Bronchial epithelial cell (primary cell): Measurements from ENCODE around the gene CCDC107. TPM values are rescaled to one million over a fixed set of nuclear protein-coding genes. Genes with fewer than 3 reads are reported as not detected.

Source experiments
- DNase-seq: peaks from one replicate; pipeline ENCODE4 v3.0.0-alpha.2; 2010; ENCODE audit warnings: low read depth
- FAIRE-seq: peaks from 2 replicates; lab custom pipeline; 2011; peaks lifted over from hg19 to GRCh38; lab: Jason Lieb, UNC
- H3K27me3 ChIP-seq: 2 replicates; pipeline ENCODE4 v1.5.1; 2011; ENCODE audit warnings: low read length; ENCODE audit not compliant: control insufficient read depth, insufficient read depth
- H3K36me3 ChIP-seq: 2 replicates; pipeline ENCODE4 v1.5.1; 2011; ENCODE audit warnings: low read length; ENCODE audit not compliant: control insufficient read depth, insufficient read depth
- H3K4me3 ChIP-seq: 2 replicates; pipeline ENCODE4 v1.5.1; 2011; ENCODE audit warnings: mild to moderate bottlenecking, low read depth, low read length, control low read depth
- total RNA-seq: library from RNA; depleted of rRNA; stranded (reverse); fragments of >200 nt; gene quantifications from 2 replicates; pipeline ENCODE4 v1.2.1, GENCODE V29; 2014
- TF ChIP-seq, protein P1 (sequence below): IDR thresholded peaks from 2 replicates; pipeline ENCODE4 v1.5.1; 2011; ENCODE audit warnings: mild to moderate bottlenecking, moderate library complexity, low read length, control low read depth, inconsistent platforms; ENCODE audit not compliant: insufficient read depth, severe bottlenecking

Gene CCDC107
- total RNA-seq, 1 donor from 2014 or later = 13.7 TPM

DNA sequence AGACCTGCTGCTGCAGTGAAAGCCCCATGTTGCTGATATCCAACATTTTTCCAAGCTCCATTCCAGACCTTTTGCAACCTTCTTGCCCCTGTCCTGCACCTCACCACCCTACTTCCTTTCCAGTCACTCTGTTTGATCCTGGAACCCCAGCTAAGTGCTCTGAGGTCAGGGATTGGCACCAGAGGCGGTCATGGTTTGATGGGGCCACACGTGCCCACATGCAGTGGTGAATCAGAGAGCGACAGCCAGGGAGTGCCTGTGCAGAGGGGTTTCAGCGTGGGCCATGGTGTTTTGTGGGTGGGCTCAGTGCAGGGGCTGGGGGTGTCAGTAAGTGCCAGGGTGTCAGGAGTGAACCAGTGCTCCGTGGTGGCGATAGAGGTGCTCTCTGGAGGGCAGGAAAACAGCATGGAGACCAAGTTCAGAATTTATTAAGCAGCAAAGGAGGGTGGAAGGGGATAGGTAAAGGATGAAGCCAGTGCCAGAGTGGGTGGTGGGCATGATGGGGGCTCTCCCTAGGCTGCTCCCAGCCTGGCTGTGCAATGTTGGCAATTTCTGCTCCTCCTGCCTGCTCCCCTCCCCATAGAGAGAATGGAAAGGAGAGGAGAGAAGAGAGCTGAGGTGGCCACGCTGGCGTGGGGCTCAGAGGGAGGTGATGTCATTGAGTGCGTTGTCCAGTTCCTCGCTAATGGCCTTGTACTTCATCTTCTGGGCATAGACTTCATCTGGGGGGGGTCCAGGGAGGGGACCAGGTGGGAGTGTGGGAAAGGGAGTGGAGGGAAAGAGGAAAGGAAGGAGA, 24.6 kb downstream of the CCDC107 start:
- peaks cover 19% of the 10 kb centered on the region for H3K36me3 ChIP-seq

DNA sequence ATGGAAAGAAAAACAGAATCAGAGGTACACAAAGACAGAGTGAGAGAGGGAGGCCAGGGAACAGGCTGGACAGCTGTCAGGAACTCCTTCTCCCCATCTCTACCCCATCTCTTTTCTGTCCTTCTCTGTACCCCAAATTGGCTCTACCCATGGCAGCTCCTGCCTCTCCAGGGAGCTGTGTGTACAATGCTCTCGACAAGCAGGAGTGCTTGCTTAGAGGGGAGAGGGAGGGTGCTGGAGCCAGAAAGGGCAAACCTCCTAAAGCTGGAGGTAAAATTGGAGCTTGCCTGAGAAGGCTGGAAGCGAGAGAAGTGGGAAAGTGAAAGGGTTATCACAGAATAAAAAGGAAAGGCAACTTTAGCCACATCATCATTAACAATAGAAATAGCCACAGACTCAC, 25.2 kb downstream of the CCDC107 start:
- DNase-seq = no peak
- FAIRE-seq = no peak
- TF ChIP-seq, protein P1, sequence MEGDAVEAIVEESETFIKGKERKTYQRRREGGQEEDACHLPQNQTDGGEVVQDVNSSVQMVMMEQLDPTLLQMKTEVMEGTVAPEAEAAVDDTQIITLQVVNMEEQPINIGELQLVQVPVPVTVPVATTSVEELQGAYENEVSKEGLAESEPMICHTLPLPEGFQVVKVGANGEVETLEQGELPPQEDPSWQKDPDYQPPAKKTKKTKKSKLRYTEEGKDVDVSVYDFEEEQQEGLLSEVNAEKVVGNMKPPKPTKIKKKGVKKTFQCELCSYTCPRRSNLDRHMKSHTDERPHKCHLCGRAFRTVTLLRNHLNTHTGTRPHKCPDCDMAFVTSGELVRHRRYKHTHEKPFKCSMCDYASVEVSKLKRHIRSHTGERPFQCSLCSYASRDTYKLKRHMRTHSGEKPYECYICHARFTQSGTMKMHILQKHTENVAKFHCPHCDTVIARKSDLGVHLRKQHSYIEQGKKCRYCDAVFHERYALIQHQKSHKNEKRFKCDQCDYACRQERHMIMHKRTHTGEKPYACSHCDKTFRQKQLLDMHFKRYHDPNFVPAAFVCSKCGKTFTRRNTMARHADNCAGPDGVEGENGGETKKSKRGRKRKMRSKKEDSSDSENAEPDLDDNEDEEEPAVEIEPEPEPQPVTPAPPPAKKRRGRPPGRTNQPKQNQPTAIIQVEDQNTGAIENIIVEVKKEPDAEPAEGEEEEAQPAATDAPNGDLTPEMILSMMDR = no peak

More for the DNA sequence above, 24.6 kb downstream of the CCDC107 start:
- peak; percentile 13 for FAIRE-seq
- H3K27me3 ChIP-seq = no peaks in the 10 kb centered on the region
- TF ChIP-seq, protein P1 = no peak
- H3K4me3 ChIP-seq = no peak overlapping the region
- no peak for DNase-seq

GRCh38 chr9:35684921-35685320, 26.8 kb downstream of the CCDC107 start:
- Histone ChIP-seq H3K4me3 (no peak overlapping the region), H3K27me3 (no peaks in the 10 kb centered on the region), H3K36me3 (peaks cover 20% of the 10 kb centered on the region)
- DNase-seq = no peak
- TF ChIP-seq, protein P1 = no peak
- no peak for FAIRE-seq

More for the DNA sequence above, 25.2 kb downstream of the CCDC107 start:
- Histone ChIP-seq H3K27me3 (no peaks in the 10 kb centered on the region), H3K4me3 (no peak overlapping the region), H3K36me3 (peaks cover 20% of the 10 kb centered on the region)

DNA sequence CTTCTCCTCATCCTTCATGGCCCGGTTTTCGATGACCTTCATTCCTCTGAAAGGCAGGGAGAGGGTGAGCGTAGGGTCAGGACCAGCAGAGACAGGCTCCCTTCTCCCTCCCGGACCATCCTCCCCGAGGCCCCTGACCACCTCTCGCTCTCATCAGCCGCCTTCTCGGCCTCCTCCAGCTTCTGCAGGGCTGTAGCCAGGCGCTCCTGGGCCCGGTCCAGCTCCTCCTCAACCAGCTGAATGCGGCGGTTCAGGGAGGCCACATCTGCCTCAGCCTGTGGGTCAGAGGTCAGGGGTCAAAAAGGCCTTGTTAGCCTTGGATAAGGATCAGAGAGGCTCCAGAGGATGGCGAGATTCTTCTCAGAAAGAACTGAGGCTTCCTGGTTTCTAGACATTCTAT, 27.4 kb downstream of the CCDC107 start:
- TF ChIP-seq, protein P1 = no peak
- Histone ChIP-seq H3K4me3 (no peak overlapping the region), H3K27me3 (no peaks in the 10 kb centered on the region), H3K36me3 (peaks cover 20% of the 10 kb centered on the region)
- DNase-seq (no peak), FAIRE-seq (no peak)

GRCh38 chr9:35686222-35687203, 28.4 kb downstream of the CCDC107 start:
- no peak for DNase-seq
- H3K4me3 ChIP-seq = no peak overlapping the region
- peaks cover 20% of the 10 kb centered on the region for H3K36me3 ChIP-seq
- TF ChIP-seq, protein P1 = no peak
- FAIRE-seq = peak; percentile 60
- no peaks in the 10 kb centered on the region for H3K27me3 ChIP-seq
